Embryonic facial prominence (tissue), 1 donor: ENCODE measurements around the gene ADAMTS20.

Source experiments
- DNase-seq: peaks from one replicate; pipeline ENCODE4 v3.0.0-alpha.2; 2016; ENCODE audit errors: extremely low spot score

The ADAMTS20 gene

DNA sequence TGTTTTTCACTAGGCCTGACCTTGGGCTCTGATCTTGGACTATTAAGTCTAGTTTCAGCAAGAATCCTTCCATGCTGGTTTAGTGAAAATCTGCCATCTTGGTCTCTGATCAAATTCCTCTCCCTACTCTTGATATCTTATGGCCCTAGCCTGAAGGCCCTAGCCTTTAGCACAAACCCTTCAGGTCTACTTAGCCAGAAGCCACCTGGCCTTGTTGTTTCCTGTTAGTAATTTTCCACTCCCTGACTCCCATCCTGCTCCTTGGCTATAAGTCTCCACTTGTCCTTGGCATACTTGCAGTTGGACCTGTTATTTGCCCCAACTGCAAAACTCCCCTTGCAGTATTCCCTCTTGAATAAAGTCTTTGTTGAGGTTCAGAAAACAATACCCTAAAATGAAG is 241.4 kb downstream of the ADAMTS20 start:
- DNase-seq = no peak

DNA sequence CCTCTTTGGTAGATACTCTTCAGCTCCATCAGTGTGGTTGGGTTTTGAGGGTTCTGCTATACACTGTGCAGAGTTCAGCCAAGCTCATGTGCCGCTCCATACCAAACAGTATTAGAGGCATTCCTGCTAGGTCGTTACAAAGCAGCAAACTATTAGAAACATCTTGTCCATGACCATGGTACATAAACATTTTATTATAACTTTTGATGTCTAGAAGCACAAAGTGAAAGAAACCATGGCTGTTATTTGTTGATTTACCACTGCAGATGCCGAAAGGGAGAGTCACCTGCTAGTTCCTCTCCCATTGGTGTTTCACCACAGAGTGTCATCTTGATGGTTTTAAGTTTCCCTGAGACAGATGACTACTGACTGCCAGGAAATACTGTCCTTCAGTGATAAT is 242.0 kb downstream of the ADAMTS20 start:
- DNase-seq = no peak

DNA sequence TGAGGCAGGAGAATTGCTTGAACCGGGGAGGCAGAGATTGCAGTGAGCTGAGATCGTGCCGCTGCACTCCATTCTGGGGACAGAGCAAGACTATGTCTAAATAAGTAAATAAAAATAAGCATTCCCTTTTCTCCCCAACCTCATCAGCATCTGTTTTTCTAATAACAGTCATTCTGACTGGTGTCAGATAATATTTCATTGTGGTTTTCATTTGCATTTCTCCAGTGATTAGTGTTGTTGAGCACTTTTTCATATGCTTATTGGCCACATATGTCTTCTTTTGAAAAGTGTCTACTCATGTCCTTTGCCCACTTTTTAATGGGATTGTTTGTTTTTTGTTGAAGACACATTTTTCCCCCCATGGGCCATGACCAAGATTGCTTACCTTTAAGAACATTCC is 243.2 kb downstream of the ADAMTS20 start:
- no peak for DNase-seq

DNA sequence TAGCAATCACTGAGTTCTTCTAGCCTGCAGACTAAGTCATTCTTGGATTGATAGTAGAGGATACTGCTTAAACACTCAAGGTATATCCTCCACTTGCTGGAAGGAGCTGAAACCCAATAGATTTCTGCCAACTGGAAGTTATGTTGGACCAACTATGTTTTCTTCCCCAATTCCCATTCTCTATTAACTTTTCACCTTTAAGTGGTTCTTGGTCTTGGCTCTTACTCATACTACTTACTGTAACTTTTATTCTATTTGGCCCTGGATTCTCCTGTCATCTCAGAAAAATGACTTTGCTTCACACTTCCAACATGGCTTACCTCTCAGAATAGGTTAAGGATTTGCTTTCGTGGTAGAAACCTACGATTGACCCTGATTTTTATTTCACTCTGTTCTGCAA is 244.9 kb downstream of the ADAMTS20 start:
- DNase-seq = no peak

DNA sequence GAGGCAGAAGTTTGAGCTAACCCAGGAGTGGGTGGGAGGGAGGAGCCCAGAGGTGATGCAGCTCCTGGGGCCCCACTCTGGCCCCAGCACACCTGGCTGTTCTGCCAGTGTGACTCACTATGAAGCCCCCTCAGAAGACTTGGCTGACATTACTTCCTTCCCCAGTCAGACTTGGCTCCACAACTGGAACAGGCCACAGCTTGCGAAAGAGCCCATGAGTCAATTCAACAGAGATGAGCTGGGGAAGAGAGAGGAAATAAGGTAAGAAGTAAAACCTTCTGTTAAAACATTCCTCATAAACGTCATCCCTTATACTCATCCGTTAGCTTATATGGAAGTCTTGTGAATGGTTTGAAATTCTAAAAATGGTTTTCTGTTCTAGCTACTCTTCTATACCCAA is 245.9 kb downstream of the ADAMTS20 start:
- no peak for DNase-seq

DNA sequence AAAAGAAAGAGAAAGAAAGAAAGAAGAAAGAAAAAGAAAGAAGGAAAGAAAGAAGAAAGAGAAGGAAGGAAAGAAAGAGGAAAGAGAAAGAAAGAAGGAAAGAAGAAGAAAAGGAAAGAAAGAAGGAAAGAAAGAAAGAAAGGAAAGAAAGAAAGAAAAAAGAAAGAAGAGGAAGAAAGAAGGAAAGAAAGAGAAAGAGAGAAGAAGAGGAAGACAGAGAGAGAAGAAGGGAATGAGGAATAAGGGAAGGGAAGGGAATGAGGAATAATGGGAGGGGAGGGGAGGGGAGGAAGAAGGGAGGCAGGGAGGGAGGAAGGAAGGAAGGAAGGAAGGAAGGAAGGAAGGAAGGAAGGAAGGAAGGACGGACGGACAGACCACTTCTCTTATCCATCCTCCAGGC is 246.9 kb downstream of the ADAMTS20 start:
- no peak for DNase-seq
